Omental fat pad (tissue), 4 donors: ENCODE measurements around the gene C12orf60. TPM values are rescaled to one million over a fixed set of nuclear protein-coding genes. Genes with fewer than 3 reads are reported as not detected.
A peak's percentile ranks its signal among the peaks of the same experiment; 100 is the strongest.

Experiments
- ATAC-seq: fragments of 150-250 bp; one replicate; pipeline ENCODE4 v1.9.1; 2016; ENCODE audit warnings: mild to moderate bottlenecking, moderate library complexity; ENCODE audit not compliant: low FRiP score
- DNase-seq: peaks from one replicate; pipeline ENCODE4 v3.0.0-alpha.2; 2019; ENCODE audit warnings: low spot score
- CTCF ChIP-seq, 3 donors: fragments of 450-650 bp; IDR thresholded peaks; one replicate each; pipeline ENCODE4 v1.5.1; 2016 to 2017; ENCODE audit warnings: antibody characterized with exemption in 3 of 3, mild to moderate bottlenecking in 3 of 3, moderate library complexity in 2 of 3
- total RNA-seq, 4 donors: library from RNA; depleted of rRNA; stranded (reverse); fragments of >200 nt; gene quantifications; one replicate each; pipeline ENCODE4 v1.1.0, GENCODE V29; 2016

C12orf60 gene
- total RNA-seq, 4 donors from 2014 or later, result 0.36 to 1.6 (median 0.56) TPM; not detected in 1

DNA sequence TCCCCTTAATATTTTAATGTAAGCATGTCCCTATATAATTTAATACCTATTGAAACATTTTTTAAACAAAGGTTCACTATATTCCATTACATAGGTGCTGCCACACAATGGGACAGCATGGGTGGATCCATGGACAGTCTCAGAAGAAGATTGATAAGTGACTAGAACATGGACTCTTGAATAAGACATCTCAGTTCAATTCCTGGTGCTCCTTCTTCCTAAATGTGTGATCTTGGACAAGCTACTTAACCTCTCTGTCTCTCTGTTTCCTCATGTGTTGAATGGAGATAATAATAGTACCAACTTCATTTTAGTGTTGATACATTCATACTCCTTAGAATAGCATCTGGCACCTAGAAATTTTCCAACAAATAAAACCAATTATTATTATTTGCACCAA is 40.9 kb downstream of the C12orf60 start:
- no peak for TF ChIP-seq CTCF (IDR thresholded peaks at IDR 0.05)
- ATAC-seq, result no peak
- DNase-seq, result no peak

GRCh38 chr12:14845350-14845750 is 41.9 kb downstream of the C12orf60 start:
- ATAC-seq (no peak), DNase-seq (no peak)
- peak in 1 of 3 donors; percentile 34 for TF ChIP-seq CTCF (IDR thresholded peaks at IDR 0.05)

- ATAC-seq, result no peak
- TF ChIP-seq CTCF (IDR thresholded peaks at IDR 0.05), result no peak
- no peak for DNase-seq
These were observed 42.6 kb downstream of the C12orf60 start for GRCh38 chr12:14846042-14846587.

- no peak for DNase-seq
- no peak for ATAC-seq
- no peak for TF ChIP-seq CTCF (IDR thresholded peaks at IDR 0.05)
These were observed 43.6 kb downstream of the C12orf60 start for GRCh38 chr12:14846876-14847580.

DNA sequence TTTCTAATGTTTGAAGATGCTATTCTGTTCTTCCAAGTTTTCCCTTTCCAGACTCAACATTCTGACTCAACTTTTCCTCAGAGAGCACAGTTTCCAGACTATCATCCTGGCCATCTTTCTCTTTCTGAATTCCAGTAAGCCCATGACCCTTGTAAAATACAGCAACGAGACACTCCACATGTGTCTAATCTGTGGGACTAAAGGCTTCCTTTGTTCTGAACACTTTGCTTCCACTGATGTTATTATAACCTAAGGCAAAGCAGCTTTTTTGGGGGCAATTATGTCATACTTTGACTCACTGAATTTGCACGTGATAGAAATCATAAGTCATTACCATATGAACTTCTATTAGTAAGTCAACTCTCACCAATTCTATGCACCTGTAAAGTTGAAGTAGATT is 46.2 kb downstream of the C12orf60 start:
- DNase-seq (no peak), ATAC-seq (no peak)
- TF ChIP-seq CTCF (IDR thresholded peaks at IDR 0.05), result no peak

DNA sequence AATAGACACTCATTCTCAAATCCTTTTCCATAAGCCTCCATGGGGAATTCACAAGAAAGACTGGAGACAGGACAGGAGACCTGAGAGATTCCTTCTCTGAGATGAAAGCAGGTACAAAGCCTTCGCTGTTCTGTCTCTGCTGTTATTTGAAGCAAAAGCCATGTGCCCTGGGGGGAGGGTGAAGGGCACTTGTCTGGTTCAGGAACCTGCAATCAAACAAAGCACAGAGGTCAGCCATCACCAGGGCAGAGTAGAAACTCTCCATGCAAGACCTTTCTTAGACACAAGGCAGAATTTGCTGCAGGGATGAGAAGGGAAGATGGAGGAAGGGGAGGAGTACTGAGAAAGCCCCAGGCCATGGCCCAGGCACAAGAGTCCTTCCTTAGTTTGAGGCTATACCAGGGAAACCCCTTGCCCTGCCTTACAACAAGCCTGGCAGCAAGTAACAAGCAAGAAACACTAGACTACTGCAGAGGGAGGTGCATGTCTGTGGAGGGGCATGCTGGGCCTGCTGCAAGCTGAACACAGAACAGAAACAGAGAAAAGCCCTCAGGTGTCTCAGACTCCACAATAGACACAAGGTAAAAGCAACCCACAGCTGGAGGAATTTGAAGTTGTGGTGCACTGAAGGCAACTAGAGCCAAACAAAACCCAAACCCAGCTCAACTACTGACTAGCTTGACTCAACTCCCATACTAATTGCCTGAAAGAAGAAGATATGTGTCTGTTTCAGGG is 47.6 kb downstream of the C12orf60 start:
- no peak for DNase-seq
- ATAC-seq, result no peak
- no peak for TF ChIP-seq CTCF (IDR thresholded peaks at IDR 0.05)
